ENCODE measurements around the gene MORN1. TPM values are rescaled to one million over a fixed set of nuclear protein-coding genes. Genes with fewer than 3 reads are reported as not detected.

The MORN1 gene
- total and polyA plus RNA-seq, 2 experiments from 2014 or later, result 4.8 to 11.1 TPM

- TF ChIP-seq STAT1 (IDR thresholded peaks at IDR 0.05; ENCODE audit: unreplicated experiment) (no peak), POLR2AphosphoS5 (IDR thresholded peaks at IDR 0.05; ENCODE audit: low read depth) (no peak)
Observed at GRCh38 chr1:2438038-2438437, 46.7 kb upstream of the MORN1 start (continued).

GRCh38 chr1:2437617-2438016 is 46.3 kb upstream of the MORN1 start:
- H3K4me2 ChIP-seq, result no peak overlapping the region
- no peak for DNase-seq (ENCODE audit: low spot score)
- no peaks in the 10 kb centered on the region for H3K4me1 ChIP-seq (ENCODE audit: insufficient read depth)
- H3F3A ChIP-seq (replicated peaks; ENCODE audit: low read depth), result no peaks in the 10 kb centered on the region
- ATAC-seq, result no peak
- H4K20me1 ChIP-seq (replicated peaks; ENCODE audit: insufficient read depth), result no peaks in the 10 kb centered on the region
- no peak overlapping the region for H3K4me3 ChIP-seq
- Mint-ChIP-seq H3K36me3 (ENCODE audit: low read depth) (no peaks in the 10 kb centered on the region), H3K27me3 (ENCODE audit: insufficient read depth, low read depth, poor library complexity) (peaks cover 3% of the 10 kb centered on the region), H3K4me3 (no peak overlapping the region), H3K4me1 (no peaks in the 10 kb centered on the region), H3K9me3 (no peaks in the 10 kb centered on the region), H3K27ac (no peak overlapping the region)
- H3K27ac ChIP-seq (ENCODE audit: low read depth), result no peak overlapping the region
- H3K36me3 ChIP-seq (ENCODE audit: insufficient read depth), result no peaks in the 10 kb centered on the region
- H3K27me3 ChIP-seq (ENCODE audit: insufficient read depth), result peaks cover 5% of the 10 kb centered on the region
- H3K79me2 ChIP-seq (replicated peaks; ENCODE audit: insufficient read depth), result no peaks in the 10 kb centered on the region
- H3K9me2 ChIP-seq (ENCODE audit: insufficient read depth), result no peaks in the 10 kb centered on the region
- H2AFZ ChIP-seq, result no peak overlapping the region
- TF ChIP-seq EZH2 (IDR thresholded peaks at IDR 0.05; ENCODE audit: low read depth, unreplicated experiment), result no peak
- TF ChIP-seq ZNF462 (CRISPR knock-in tag; IDR thresholded peaks at IDR 0.05), result no peak
- no peak for TF ChIP-seq ZNF331 (CRISPR knock-in tag; IDR thresholded peaks at IDR 0.05; ENCODE audit: low read depth)

GRCh38 chr1:2436876-2437275 is 45.5 kb upstream of the MORN1 start:
- H3K9me3 Mint-ChIP-seq, result no peaks in the 10 kb centered on the region
- no peak for ATAC-seq
- H3K4me3 Mint-ChIP-seq, result no peak overlapping the region
- no peak for TF ChIP-seq JUNB (IDR thresholded peaks at IDR 0.05; ENCODE audit: unreplicated experiment)
- no peak for TF ChIP-seq STAT1 (IDR thresholded peaks at IDR 0.05; ENCODE audit: unreplicated experiment)
- no peak for TF ChIP-seq EZH2phosphoT487 (IDR thresholded peaks at IDR 0.05; ENCODE audit: unreplicated experiment)
- TF ChIP-seq NANOG (IDR thresholded peaks at IDR 0.05; ENCODE audit: borderline replicate concordance), result no peak
- no peak for TF ChIP-seq CREB1 (CRISPR knock-in tag; IDR thresholded peaks at IDR 0.05; ENCODE audit: low read depth)

More at GRCh38 chr1:2436876-2437275, 45.5 kb upstream of the MORN1 start:
- no peak overlapping the region for H2AFZ ChIP-seq
- no peaks in the 10 kb centered on the region for H4K20me1 ChIP-seq (replicated peaks; ENCODE audit: insufficient read depth)
- no peak overlapping the region for H3K4me3 ChIP-seq
- H3K9me2 ChIP-seq (ENCODE audit: insufficient read depth), result no peaks in the 10 kb centered on the region
- Mint-ChIP-seq H3K4me1 (no peaks in the 10 kb centered on the region), H3K36me3 (ENCODE audit: low read depth) (no peaks in the 10 kb centered on the region), H3K27ac (no peak overlapping the region), H3K27me3 (ENCODE audit: insufficient read depth, low read depth, poor library complexity) (peaks cover 2% of the 10 kb centered on the region)
- no peaks in the 10 kb centered on the region for H3K27me3 ChIP-seq (ENCODE audit: insufficient read depth)
- no peak for DNase-seq (ENCODE audit: low spot score)
- no peak overlapping the region for H3K27ac ChIP-seq (ENCODE audit: low read depth)
- H3K36me3 ChIP-seq (ENCODE audit: insufficient read depth), result no peaks in the 10 kb centered on the region
- H3K4me1 ChIP-seq (ENCODE audit: insufficient read depth), result no peaks in the 10 kb centered on the region
- H3K79me2 ChIP-seq (replicated peaks; ENCODE audit: insufficient read depth), result no peaks in the 10 kb centered on the region
- H3F3A ChIP-seq (replicated peaks; ENCODE audit: low read depth), result no peaks in the 10 kb centered on the region
- H3K4me2 ChIP-seq, result no peak overlapping the region

Measured in GM23338 (cell line).